Stomach (tissue), 4 donors: ENCODE results near the gene LINC00305.

Source experiments
- EP300 ChIP-seq: sonication (generic); formaldehyde crosslinking; IDR thresholded peaks from one replicate; pipeline ENCODE4 v1.6.1; 2017; ENCODE audit warnings: antibody characterized with exemption
- POLR2A ChIP-seq, 4 donors: fragments of 450-650 bp; IDR thresholded peaks; one replicate each; pipeline ENCODE4 v1.6.1; 2016; ENCODE audit warnings: antibody characterized with exemption in 4 of 4, control low read depth in 2 of 4, mild to moderate bottlenecking in 1 of 4, moderate library complexity in 1 of 4
- POLR2AphosphoS5 ChIP-seq, 3 donors: sonication (generic); formaldehyde crosslinking; IDR thresholded peaks; one replicate each; pipeline ENCODE4 v1.6.1; 2016; ENCODE audit warnings: antibody characterized with exemption in 3 of 3
- TF ChIP-seq, protein P1 (sequence below), 7 experiments: fragments of 450-650 bp in 4 of 7; fragments of 200-600 bp in 3 of 7; sonication (generic) in 3 of 7; IDR thresholded peaks; one replicate each; pipeline ENCODE4 v1.5.1; 2016 to 2019; ENCODE audit warnings: antibody characterized with exemption in 7 of 7, control low read depth in 2 of 7, mild to moderate bottlenecking in 1 of 7

DNA sequence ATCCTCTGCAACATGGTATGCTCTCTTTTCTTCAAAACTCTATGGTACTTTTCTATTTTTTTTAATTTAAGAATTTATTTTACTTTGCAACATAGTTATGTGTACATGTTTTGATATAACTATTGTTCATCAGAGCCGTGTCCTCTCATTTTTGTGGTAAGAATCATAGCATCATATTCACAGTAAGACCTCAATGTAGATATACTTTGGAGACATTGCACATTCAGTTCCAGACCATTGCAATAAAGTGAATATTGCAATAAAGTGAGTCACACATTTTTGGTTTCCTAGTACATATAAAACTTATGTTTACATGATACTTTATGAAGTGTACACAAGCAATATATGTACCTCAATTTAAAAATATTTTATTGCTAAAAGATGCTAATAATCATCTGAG lies 22.7 kb upstream of the LINC00305 start:
- TF ChIP-seq POLR2A (IDR thresholded peaks at IDR 0.05): no peak
- TF ChIP-seq, protein P1, sequence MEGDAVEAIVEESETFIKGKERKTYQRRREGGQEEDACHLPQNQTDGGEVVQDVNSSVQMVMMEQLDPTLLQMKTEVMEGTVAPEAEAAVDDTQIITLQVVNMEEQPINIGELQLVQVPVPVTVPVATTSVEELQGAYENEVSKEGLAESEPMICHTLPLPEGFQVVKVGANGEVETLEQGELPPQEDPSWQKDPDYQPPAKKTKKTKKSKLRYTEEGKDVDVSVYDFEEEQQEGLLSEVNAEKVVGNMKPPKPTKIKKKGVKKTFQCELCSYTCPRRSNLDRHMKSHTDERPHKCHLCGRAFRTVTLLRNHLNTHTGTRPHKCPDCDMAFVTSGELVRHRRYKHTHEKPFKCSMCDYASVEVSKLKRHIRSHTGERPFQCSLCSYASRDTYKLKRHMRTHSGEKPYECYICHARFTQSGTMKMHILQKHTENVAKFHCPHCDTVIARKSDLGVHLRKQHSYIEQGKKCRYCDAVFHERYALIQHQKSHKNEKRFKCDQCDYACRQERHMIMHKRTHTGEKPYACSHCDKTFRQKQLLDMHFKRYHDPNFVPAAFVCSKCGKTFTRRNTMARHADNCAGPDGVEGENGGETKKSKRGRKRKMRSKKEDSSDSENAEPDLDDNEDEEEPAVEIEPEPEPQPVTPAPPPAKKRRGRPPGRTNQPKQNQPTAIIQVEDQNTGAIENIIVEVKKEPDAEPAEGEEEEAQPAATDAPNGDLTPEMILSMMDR (IDR thresholded peaks at IDR 0.05): no peak
- no peak for TF ChIP-seq POLR2AphosphoS5 (IDR thresholded peaks at IDR 0.05)
- TF ChIP-seq EP300: no peak
